OCI-LY1 (cell line): ENCODE measurements around the gene EVL.

ENCODE experiments used
- CTCF ChIP-seq: fragments of 200-600 bp; sonication (generic), shearing (Covaris generic); IDR thresholded peaks from 2 replicates; pipeline ENCODE4 v1.5.1; 2017; ENCODE audit warnings: mild to moderate bottlenecking, antibody characterized with exemption, low read length, moderate library complexity, mixed read lengths
- EZH2 ChIP-seq: fragments of 200-600 bp; sonication (generic), shearing (Covaris generic); IDR thresholded peaks from 2 replicates; pipeline ENCODE4 v1.8.0; 2017; ENCODE audit warnings: borderline replicate concordance, mixed run types, mild to moderate bottlenecking, antibody characterized with exemption, low read length, moderate library complexity, mixed read lengths

DNA sequence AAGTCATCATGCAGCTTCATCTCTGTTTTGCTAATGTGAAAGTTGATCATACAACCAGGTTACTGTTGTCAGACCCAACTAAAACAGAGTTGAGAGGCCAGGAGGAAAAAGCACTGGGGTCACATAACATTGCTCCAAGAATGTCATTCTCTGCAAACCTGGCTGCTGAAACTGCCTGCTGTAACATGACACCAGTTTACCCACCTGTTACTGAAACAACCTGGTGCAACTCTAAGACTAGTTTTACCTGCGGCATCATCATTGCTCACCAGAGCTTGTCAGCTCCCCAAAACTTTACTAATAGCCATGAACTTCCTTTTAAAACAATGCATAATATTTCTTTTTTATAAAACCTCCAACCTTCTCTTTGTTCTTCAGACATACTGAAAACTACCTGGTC lies 124.9 kb downstream of the EVL start:
- TF ChIP-seq CTCF (no peak), EZH2 (no peak)
